Vagina (tissue), 2 donors: ENCODE measurements around the gene ADAMTSL3. TPM values are rescaled to one million over a fixed set of nuclear protein-coding genes. Genes with fewer than 3 reads are reported as not detected.

Source experiments
- DNase-seq, 2 donors: peaks; one replicate each; pipeline ENCODE4 v3.0.0-alpha.2; 2017; ENCODE audit errors: extremely low spot score in 2 of 2
- H3K27ac ChIP-seq: fragments of 200-600 bp; sonication (generic); one replicate; pipeline ENCODE4 v1.5.1; 2019
- H3K27me3 ChIP-seq: fragments of 200-600 bp; sonication (generic); one replicate; pipeline ENCODE4 v1.5.1; 2019
- H3K36me3 ChIP-seq, 2 donors: fragments of 200-600 bp; sonication (generic); one replicate each; pipeline ENCODE4 v1.5.1; 2017 to 2019
- H3K4me1 ChIP-seq: fragments of 200-600 bp; sonication (generic); one replicate; pipeline ENCODE4 v1.5.1; 2019
- H3K4me3 ChIP-seq, 2 donors: fragments of 200-600 bp; sonication (generic); 1 replicate in 1 of 2; 2 replicates in 1 of 2; pipeline ENCODE4 v1.5.1; 2016 to 2019
- H3K9me3 ChIP-seq: fragments of 200-600 bp; sonication (generic); one replicate; pipeline ENCODE4 v1.5.1; 2019
- CTCF ChIP-seq, 3 experiments: fragments of 450-650 bp in 2 of 3; fragments of 200-600 bp in 1 of 3; sonication (generic) in 1 of 3; IDR thresholded peaks; one replicate each; pipeline ENCODE4 v1.5.1; 2017 to 2019; ENCODE audit warnings: antibody characterized with exemption in 3 of 3, mild to moderate bottlenecking in 2 of 3, moderate library complexity in 2 of 3
- POLR2A ChIP-seq, 2 donors: fragments of 450-650 bp; IDR thresholded peaks; one replicate each; pipeline ENCODE4 v1.6.1; 2017; ENCODE audit warnings: antibody characterized with exemption in 2 of 2, mild to moderate bottlenecking in 2 of 2, moderate library complexity in 2 of 2
- POLR2AphosphoS5 ChIP-seq, 2 donors: sonication (generic); formaldehyde crosslinking; IDR thresholded peaks; one replicate each; pipeline ENCODE4 v1.9.0; 2017; ENCODE audit warnings: antibody characterized with exemption in 2 of 2, mild to moderate bottlenecking in 2 of 2, low read depth in 1 of 2; ENCODE audit not compliant: insufficient read depth in 1 of 2
- intact Hi-C: fragments of 100-400 bp; cut with DNase I; formaldehyde crosslinking; loops from one replicate; pipeline ENCODE4 v1.15.1; 2023
- total RNA-seq: library from RNA; depleted of rRNA; stranded (reverse); fragments of >200 nt; gene quantifications from one replicate; pipeline ENCODE4 v1.2.3, GENCODE V29; 2016

Gene ADAMTSL3
- total RNA-seq, 1 donor from 2014 or later: 4.2 TPM

DNA sequence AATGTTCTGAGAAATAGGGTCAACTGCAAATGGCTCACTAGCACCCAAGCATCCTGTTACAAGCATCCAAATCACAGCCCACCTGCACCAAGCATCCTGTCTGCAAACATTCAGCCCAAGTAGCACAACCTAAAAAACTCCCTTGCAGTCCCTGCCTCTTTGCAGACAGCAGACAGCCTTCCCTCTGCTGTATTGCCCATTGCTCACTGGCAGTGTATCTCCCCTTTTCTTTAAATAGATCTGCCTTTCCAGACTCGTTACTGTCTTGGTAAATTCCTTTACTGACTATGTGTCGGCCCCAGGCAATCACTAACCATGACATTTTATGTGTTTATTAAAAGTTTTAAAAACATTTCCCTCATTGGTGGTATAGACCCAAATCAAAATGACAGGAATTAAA lies 155.4 kb downstream of the ADAMTSL3 start:
- H3K36me3 ChIP-seq: no peaks in the 10 kb centered on the region
- H3K4me1 ChIP-seq: no peaks in the 10 kb centered on the region
- no peaks in the 10 kb centered on the region for H3K27me3 ChIP-seq
- no peak overlapping the region for H3K4me3 ChIP-seq
- H3K9me3 ChIP-seq: no peaks in the 10 kb centered on the region
- no peak overlapping the region for H3K27ac ChIP-seq
- intact Hi-C loops: no loop called here
- DNase-seq: no peak
- TF ChIP-seq POLR2A (IDR thresholded peaks at IDR 0.05): no peak
- no peak for TF ChIP-seq CTCF (IDR thresholded peaks at IDR 0.05)
- no peak for TF ChIP-seq POLR2AphosphoS5 (IDR thresholded peaks at IDR 0.05; ENCODE audit: insufficient read depth in 1 of 2, low read depth in 1 of 2)

GRCh38 chr15:83810110-83810509 lies 156.2 kb downstream of the ADAMTSL3 start:
- no peaks in the 10 kb centered on the region for H3K9me3 ChIP-seq
- TF ChIP-seq POLR2A (IDR thresholded peaks at IDR 0.05) (no peak), CTCF (IDR thresholded peaks at IDR 0.05) (no peak), POLR2AphosphoS5 (IDR thresholded peaks at IDR 0.05; ENCODE audit: insufficient read depth in 1 of 2, low read depth in 1 of 2) (no peak)
- no peaks in the 10 kb centered on the region for H3K27me3 ChIP-seq
- H3K4me1 ChIP-seq: no peaks in the 10 kb centered on the region
- no peak overlapping the region for H3K27ac ChIP-seq
- DNase-seq: no peak
- no peak overlapping the region for H3K4me3 ChIP-seq
- H3K36me3 ChIP-seq: no peaks in the 10 kb centered on the region
- intact Hi-C loops: no loop called here

DNA sequence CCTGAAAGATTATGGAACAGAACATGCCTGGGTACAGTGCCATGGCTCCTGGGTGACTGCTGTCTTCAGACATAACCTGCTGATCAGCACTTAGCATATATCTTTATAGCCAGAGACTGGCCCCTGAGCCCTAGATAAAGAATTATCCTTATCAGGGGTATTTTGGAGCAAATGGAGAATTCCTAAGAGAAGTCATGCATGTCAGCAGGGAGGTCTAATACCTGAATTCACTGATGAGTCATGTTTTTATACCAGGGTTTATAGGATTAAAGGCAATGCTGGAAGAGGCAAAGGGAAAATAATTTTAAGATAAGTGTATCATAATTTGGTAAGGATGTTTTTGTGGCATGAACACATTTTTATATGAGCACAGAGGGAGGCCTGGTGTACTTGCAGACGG lies 159.8 kb downstream of the ADAMTSL3 start:
- no peak overlapping the region for H3K4me3 ChIP-seq
- TF ChIP-seq CTCF (IDR thresholded peaks at IDR 0.05) (no peak), POLR2A (IDR thresholded peaks at IDR 0.05) (no peak), POLR2AphosphoS5 (IDR thresholded peaks at IDR 0.05; ENCODE audit: insufficient read depth in 1 of 2, low read depth in 1 of 2) (no peak)
- H3K36me3 ChIP-seq: no peaks in the 10 kb centered on the region
- H3K4me1 ChIP-seq: peaks cover 8% of the 10 kb centered on the region
- intact Hi-C loops: no loop called here
- no peaks in the 10 kb centered on the region for H3K27me3 ChIP-seq
- no peak overlapping the region for H3K27ac ChIP-seq
- H3K9me3 ChIP-seq: no peaks in the 10 kb centered on the region
- DNase-seq: no peak

DNA sequence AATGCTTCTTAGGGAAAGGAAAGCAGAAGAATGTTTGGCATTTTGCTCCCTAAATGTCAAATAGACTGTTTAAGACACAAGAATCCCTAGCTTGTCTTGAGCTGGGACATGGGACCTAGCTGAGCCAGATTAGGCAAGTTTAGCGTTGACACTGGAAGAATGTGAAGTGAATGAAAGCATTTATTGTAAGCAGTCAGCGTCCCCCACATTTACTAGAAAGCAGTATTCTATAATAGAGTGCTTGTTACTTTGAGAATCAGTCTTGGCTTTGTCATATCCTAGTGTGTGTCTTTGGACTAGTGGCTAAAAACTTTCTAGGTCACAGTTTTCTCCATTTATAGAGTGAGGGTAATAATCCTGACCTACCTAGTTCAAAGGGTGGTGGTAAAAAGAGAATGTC lies 161.6 kb downstream of the ADAMTSL3 start:
- H3K27ac ChIP-seq: no peak overlapping the region
- no peaks in the 10 kb centered on the region for H3K9me3 ChIP-seq
- no peaks in the 10 kb centered on the region for H3K27me3 ChIP-seq
- H3K36me3 ChIP-seq: no peaks in the 10 kb centered on the region
- no peak for DNase-seq
- H3K4me3 ChIP-seq: no peak overlapping the region
- no peak for TF ChIP-seq CTCF (IDR thresholded peaks at IDR 0.05)
- no peak for TF ChIP-seq POLR2A (IDR thresholded peaks at IDR 0.05)
- no peak for TF ChIP-seq POLR2AphosphoS5 (IDR thresholded peaks at IDR 0.05; ENCODE audit: insufficient read depth in 1 of 2, low read depth in 1 of 2)
- peaks cover 8% of the 10 kb centered on the region for H3K4me1 ChIP-seq
- intact Hi-C loops: no loop called here

GRCh38 chr15:83816124-83816883 lies 162.4 kb downstream of the ADAMTSL3 start:
- intact Hi-C loops: no loop called here
- Histone ChIP-seq H3K9me3 (no peaks in the 10 kb centered on the region), H3K4me3 (no peak overlapping the region), H3K36me3 (no peaks in the 10 kb centered on the region), H3K4me1 (peaks cover 8% of the 10 kb centered on the region), H3K27ac (no peak overlapping the region), H3K27me3 (no peaks in the 10 kb centered on the region)
- DNase-seq: no peak
- no peak for TF ChIP-seq POLR2AphosphoS5 (IDR thresholded peaks at IDR 0.05; ENCODE audit: insufficient read depth in 1 of 2, low read depth in 1 of 2)
- TF ChIP-seq POLR2A (IDR thresholded peaks at IDR 0.05): no peak
